PFSK-1 (cell line): Measurements from ENCODE around the gene GALNT18.

Experiments used
- FOXP2 ChIP-seq: optimal IDR thresholded peaks from 2 replicates; pipeline ENCODE3; 2011; ENCODE audit warnings: borderline replicate concordance, control low read depth, inconsistent platforms; ENCODE audit not compliant: insufficient read depth; ENCODE audit errors: extremely low read length, extremely low read depth
- POLR2AphosphoS5 ChIP-seq: IDR thresholded peaks from 2 replicates; pipeline ENCODE4 v1.6.1; 2012; ENCODE audit warnings: low read depth, mild to moderate bottlenecking, control low read depth, low read length, moderate library complexity
- SIN3A ChIP-seq: IDR thresholded peaks from 2 replicates; pipeline ENCODE4 v1.6.1; 2012; ENCODE audit warnings: mild to moderate bottlenecking, low read length, moderate library complexity, borderline replicate concordance; ENCODE audit not compliant: insufficient read depth
- TAF1 ChIP-seq: IDR thresholded peaks from 2 replicates; pipeline ENCODE4 v1.6.1; 2012; ENCODE audit warnings: low read length, control low read depth, borderline replicate concordance; ENCODE audit not compliant: insufficient read depth
- TF ChIP-seq, protein P1 (sequence below), 2 experiments: IDR thresholded peaks; 2 replicates each; pipeline versions ENCODE4 v1.6.1 to v1.8.0; 2011 to 2012; ENCODE audit warnings: low read depth in 2 of 2, low read length in 2 of 2, control low read depth in 1 of 2, inconsistent platforms in 1 of 2, mild to moderate bottlenecking in 1 of 2, moderate library complexity in 1 of 2; ENCODE audit not compliant: insufficient read depth in 1 of 2

Gene GALNT18

DNA sequence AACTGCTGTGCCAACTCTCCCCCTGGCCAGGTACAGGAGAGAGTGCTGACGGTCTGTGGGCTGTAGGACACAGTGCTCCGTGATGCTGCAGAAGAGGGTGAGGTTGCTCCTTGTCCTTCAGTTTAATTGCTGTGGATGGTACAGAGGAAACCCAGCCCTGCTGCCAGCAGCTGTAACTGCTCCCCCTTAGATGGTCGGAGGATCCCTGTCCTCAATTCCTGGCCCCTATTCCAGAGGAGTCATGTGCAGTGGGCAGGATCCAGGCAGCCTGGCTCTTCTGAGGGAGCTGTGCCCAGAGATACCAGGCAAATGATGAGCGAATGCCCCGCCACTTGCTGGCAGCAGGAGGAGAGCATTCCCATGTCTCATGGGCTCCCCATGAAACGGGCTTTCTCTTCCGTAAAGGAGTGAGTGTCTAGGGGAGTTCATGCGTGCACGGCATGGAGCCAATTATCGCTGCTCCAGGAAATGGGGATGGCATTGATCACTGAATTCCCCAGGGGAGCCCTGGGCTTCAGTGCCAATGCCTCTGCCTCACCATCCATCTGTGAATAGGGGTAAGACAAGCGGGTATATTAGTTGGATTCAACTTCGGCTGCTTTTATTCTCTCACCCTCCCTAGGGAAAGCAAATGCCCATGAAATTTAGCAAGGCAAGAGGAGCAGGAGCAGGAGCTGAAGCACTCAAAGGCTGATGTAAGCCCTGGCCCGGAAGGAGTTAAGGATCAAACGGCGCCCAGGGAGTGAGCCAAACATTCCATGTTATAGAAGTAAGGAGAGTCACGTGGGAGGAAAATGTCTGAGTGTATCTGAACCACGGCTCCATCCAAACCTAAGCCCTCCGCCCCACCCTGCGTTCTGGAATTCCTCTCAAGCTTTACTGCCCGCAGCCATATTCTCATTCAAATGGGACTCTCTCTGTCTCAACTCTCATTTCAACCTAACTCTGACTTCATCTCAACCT, 217.8 kb downstream of the GALNT18 start:
- TF ChIP-seq TAF1 = no peak
- TF ChIP-seq, protein P1, sequence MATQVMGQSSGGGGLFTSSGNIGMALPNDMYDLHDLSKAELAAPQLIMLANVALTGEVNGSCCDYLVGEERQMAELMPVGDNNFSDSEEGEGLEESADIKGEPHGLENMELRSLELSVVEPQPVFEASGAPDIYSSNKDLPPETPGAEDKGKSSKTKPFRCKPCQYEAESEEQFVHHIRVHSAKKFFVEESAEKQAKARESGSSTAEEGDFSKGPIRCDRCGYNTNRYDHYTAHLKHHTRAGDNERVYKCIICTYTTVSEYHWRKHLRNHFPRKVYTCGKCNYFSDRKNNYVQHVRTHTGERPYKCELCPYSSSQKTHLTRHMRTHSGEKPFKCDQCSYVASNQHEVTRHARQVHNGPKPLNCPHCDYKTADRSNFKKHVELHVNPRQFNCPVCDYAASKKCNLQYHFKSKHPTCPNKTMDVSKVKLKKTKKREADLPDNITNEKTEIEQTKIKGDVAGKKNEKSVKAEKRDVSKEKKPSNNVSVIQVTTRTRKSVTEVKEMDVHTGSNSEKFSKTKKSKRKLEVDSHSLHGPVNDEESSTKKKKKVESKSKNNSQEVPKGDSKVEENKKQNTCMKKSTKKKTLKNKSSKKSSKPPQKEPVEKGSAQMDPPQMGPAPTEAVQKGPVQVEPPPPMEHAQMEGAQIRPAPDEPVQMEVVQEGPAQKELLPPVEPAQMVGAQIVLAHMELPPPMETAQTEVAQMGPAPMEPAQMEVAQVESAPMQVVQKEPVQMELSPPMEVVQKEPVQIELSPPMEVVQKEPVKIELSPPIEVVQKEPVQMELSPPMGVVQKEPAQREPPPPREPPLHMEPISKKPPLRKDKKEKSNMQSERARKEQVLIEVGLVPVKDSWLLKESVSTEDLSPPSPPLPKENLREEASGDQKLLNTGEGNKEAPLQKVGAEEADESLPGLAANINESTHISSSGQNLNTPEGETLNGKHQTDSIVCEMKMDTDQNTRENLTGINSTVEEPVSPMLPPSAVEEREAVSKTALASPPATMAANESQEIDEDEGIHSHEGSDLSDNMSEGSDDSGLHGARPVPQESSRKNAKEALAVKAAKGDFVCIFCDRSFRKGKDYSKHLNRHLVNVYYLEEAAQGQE (IDR thresholded peaks at IDR 0.05; ENCODE audit: insufficient read depth in 1 of 2, low read depth in 2 of 2, low read length in 2 of 2) = no peak
- no peak for TF ChIP-seq SIN3A
- no peak for TF ChIP-seq FOXP2
- TF ChIP-seq POLR2AphosphoS5 = no peak

DNA sequence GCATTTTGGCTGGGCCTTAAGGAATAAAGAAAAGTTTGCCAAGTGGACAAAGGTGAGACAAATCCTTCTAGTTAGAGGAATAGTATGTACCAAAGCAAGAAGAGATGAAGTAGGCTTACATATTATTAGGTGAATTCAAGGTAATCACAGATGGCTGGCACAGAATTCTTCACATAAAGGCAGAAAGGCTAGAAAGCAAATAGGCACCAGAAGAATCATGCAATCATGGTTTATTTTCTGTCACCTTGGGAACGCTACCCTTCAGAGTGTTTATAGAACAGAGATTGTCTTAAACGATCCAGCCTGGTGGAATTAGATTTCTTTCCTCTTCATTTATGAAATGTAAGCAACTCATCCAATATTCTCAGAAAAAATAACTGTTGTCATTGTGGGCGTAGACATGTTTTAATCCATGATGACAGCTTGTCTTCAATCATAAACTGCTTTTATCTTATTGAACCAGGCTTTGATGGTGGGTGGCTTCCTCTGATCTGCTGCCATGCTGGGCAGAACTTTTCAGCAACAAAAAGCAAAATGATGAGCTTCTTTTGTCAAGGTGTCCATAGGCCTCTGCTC, 219.8 kb downstream of the GALNT18 start:
- TF ChIP-seq POLR2AphosphoS5 = no peak
- TF ChIP-seq FOXP2 = no peak
- TF ChIP-seq TAF1 = no peak
- TF ChIP-seq, protein P1 (IDR thresholded peaks at IDR 0.05; ENCODE audit: insufficient read depth in 1 of 2, low read depth in 2 of 2, low read length in 2 of 2) = no peak
- no peak for TF ChIP-seq SIN3A

DNA sequence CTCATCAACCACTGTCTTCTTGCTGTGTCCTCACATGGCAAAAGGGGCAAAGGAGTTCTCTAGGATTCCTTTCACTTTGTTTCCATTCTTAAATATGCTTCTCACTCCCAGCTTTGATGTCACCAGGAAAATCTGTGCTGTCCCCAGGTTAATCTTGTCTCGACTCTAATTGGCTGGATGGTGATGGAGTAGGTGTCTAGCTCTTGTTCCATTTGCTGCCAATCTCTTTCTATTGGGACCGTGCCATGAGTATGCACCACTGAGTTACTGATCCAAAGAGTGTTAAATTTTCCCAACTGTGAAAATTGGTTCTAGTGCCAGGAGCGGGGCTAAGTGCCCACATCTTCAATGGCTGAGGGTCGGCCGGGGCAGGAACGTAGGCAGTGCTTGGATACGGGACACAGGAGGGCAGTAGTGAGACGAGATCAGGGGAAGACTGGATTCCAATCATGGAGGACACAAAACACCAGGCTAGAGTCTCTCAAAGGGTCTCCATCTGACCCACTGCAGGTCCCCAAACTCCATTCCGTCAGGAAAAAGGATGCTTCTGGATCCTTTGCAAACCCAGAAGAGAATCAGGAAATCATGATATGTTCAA, 221.1 kb downstream of the GALNT18 start:
- TF ChIP-seq POLR2AphosphoS5 (no peak), FOXP2 (no peak), SIN3A (no peak), TAF1 (no peak)
- TF ChIP-seq, protein P1 (IDR thresholded peaks at IDR 0.05; ENCODE audit: insufficient read depth in 1 of 2, low read depth in 2 of 2, low read length in 2 of 2) = no peak

DNA sequence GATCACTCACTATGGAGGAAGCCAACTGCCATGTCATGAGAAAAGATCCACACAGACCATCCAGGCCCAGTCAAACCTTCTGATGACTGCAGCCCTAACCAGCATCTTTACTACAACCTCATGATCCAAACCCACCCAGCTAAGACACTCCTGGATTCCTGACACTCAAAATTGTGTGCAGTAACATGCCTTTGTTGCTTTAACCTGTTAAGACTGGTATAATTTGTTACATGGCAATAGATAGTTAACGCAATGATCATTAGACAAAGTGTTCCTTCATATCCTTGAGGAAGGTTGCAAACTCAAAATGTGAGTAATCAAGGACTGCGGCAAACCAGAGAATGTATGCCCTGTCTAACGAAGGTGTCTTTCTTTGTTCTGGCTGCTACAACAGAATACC, 221.7 kb downstream of the GALNT18 start:
- TF ChIP-seq TAF1 = no peak
- TF ChIP-seq FOXP2 = no peak

DNA sequence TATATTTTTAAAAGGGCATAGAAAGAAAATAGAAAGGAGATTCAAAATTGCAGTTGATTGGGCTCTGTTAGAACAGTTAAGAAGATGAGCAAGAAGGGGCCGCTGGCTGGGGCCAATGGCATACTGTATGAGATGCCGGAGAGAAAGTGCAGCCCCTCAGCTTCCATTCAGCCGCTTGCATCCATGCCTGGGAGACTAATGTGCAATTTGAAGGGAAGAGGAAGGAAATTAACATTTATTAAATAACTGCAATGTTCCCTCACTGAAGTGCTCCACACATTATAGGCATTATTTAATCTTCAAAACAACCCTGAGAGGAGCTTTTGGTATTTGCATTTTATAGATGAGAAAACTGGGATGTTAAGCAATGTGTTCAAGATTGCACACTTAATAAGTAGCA, 224.0 kb downstream of the GALNT18 start:
- TF ChIP-seq, protein P1 (IDR thresholded peaks at IDR 0.05; ENCODE audit: insufficient read depth in 1 of 2, low read depth in 2 of 2, low read length in 2 of 2) = no peak
- TF ChIP-seq FOXP2 = no peak
- no peak for TF ChIP-seq SIN3A
- TF ChIP-seq POLR2AphosphoS5 = no peak
- TF ChIP-seq TAF1 = no peak
